GM21737 (cell line): ENCODE data around the gene RSBN1.
"Not testable (repeated sequence)": the region's sequence is repeated elsewhere in the genome, so short reads cannot be mapped to it uniquely, and the experiment has no call there.

Source experiments
- ATAC-seq: cut with Tn5 transposase; IDR thresholded peaks from one replicate; pipeline ENCODE4 v1.9.1; 2021; ENCODE audit warnings: mild to moderate bottlenecking, moderate library complexity; ENCODE audit not compliant: unreplicated experiment

The RSBN1 gene

DNA sequence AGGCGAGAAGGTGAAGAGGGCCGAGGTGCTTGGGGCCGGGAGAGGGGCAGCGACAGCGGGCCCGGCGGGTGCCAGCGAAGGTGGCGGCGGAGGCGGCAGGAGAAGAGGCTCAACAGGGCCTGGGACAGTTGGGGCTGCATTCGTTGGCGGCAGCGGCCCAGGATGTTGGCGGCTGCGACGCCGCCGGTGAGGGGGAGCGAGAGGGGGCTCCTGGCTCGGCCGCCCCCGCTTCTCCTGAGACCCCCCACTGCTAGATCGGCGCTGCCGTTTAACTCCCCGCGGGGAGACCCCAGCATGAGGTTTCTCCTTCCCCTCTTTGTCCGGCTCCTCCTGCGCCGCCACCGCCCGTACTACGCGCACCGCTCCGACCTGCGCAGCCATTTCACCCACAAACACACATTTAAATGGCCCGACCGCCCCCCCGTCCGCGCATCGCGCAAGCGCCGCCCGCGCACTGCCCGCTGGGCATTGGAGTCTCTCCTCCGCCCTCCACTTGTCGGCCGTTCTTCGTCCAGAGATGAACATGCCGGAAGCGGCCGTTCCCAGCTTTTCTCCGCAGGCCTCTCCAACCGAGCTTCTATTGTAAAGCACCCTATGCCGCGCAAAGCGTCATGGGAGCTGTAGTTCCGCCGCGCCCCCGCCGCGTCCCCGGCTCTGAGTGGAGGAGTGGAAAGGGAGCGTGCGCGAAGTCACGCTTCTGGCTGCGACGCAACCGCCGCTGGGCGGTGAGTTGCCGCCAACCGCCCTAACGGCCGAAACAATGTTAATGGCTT lies at the start of gene RSBN1:
TSS of gene RSBN1 (minus strand) at position 589 of the 773 bp plus-strand sequence. CDS start at position 525, 64 bp downstream.
- peak; percentile 93 for ATAC-seq

DNA sequence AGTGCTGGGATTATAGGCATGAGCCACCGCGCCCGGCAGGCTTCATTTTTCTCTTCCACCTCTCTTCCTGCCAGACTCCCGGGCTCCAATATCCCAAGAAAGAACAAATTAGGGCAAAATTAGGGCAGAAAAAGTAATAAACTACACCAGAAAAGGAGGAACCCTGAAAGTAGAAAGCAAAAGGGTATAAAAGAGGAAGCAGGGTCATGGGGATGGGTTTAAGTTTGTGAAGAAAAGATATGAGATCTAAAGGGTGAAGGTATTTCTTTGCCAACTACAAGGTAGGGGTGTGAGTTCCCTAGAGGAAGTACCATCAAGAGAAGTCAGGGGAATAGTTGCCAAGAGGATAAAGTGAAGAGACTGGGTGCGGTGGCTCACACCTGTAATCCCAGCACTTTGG lies 49.4 kb upstream of the RSBN1 start:
- ATAC-seq = no peak

DNA sequence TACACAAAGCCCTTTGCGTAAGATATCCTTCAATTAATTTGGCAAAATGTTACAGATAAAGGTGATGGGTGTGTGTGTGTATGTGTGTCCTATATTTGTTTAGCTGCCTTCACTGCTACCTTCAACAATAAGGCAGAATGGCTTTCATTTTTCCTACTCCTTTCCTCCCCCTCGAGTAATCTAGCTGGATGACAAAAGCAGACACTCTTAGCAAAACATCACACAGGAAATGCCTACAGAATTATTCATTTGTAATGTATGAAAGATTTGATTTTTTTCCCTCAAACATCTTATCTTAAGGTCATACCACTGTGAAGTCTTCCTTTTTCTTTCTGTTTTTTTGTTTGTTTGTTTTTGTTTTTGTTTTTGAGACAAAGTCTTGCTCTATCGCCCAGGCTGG lies 48.6 kb upstream of the RSBN1 start:
- ATAC-seq = no peak

DNA sequence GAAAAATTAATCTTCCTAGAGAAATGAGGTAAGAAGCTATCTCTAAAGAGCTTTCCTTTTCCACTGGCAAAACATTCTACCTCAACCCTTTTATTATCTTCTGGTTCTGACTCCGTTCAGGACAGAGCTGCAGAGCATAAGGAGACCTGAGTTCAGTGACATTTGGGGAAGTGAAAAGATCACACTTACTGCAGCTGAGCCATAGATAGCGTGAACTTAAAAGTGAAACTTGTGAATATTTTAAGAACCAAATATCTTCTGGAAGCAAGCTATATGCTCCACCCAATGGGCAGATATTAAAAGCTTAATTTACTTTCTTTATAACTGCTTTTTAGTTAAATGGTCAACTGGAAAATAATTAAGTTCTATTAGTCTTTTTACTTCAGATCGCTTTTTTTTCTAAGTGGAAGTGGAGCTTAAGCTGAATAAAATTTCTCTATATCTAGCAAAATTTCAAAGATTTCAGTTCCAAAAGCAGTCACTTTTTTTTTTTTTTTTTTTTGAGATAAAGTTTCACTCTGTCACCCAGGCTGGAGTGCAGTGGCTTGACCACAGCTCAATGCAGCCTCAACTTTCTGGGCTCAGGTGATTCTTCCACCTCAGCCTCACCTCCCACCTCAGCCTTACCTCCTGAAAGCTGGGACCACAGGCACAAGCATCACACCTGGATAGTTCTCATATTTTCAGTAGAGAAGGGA lies 47.4 kb upstream of the RSBN1 start:
- ATAC-seq = peak; percentile 81

DNA sequence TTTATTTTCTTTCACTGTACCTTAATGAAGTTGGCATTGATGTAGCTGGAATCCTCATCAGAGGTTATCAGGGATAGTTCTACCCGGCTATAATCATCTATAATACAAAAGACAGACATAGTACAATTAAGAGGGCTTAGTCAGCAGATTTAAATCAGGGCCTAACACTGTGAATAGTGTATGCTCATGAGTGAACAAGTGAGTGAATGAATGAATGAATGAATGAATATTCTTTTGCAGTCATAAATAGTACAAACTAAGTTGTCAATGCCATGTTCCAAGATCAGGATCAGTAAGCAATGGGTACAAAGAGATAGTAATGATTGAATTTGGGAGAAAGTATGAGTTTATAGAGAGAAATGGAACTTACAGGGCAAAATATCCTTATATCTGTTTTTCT lies 46.7 kb upstream of the RSBN1 start:
- no peak for ATAC-seq

DNA sequence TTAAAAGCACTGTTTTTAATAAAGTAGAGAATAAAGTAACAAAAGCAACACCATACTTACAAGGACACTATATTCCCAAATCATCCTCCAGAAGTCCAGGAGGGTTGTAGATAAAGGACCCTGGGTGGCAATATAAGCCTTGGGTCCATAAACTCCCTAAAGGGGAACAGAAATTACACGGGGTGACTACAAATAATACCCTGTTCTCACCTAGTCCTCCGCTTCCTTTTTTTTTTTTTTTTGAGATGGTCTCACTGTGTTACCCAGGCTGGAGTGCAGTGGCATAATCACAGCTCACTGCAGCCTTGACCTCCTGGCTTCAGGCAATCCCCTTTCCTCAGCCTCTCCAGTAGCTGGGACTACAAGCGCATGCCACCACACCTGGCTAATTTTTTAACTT lies 46.1 kb upstream of the RSBN1 start:
- no peak for ATAC-seq

DNA sequence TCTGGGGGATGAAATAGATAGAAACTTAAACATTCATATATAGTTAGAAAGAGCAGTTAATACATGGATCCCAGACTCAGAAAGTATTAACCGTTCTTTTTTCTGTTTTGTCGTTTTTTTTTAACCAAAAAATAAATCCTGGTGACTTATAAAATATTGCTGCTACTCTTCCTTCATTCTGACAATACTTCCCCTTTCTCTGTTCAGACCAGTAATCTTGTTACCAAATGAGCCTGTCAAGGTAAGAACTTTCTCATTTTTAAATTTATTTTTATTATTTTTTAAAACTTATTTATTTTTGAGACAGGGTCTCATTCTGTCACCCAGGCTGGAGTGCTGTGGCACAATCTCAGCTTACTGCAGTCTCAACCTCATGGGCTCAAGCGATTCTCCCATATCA lies 45.5 kb upstream of the RSBN1 start:
- no peak for ATAC-seq

DNA sequence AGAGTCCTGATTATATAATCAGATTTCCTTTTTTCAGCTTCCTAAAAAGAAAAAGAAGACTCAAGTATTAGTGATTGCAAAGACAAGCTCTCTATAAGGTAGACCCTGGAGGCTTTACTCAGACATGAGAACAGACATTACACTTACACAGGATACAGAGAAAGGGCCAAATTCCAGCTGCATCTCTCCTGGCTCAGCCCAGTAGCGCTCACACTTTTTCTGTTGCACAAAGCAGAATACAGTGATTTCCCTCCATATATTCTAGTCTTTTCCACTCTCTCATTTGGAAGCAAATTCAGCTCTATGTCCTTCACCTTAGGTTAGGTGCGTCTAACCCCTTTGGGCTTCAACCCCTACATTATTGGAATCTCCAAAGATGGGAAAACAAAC lies 44.1 kb upstream of the RSBN1 start:
- ATAC-seq = no peak

DNA sequence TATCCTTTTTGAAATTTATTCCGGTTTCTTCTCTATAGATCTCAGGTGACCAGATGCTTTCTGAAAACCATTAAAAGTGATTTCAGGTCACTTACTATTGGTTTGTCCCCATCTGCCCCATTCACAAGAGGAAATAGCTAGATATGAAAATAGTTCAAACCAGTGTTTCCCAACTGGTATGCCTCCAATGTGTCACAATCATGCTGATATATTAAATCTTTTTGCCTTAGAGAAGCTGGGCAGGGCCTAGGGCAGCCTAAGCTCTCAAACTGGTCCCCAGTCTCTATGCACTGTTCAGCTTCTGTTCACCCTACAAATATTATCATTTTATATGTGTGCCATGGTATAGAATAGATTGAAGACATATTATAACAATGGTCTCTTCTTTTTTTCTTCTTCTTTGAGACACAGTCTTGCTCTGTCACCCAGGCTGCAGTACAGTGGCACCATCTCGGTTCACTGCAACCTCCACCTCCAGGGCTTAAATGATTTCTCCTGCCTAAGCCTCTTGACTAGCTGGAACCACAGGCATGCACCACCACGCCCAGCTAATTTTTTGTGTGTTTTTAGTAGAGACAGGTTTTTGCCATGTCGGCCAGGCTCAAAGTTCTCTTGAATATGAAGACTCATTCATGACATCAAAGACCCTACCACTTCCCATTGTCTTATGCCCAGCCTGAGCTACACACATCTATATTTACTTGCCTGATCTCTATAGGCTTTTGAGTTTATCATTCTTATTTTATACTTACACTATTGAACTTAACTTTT lies 43.5 kb upstream of the RSBN1 start:
- ATAC-seq = no peak

DNA sequence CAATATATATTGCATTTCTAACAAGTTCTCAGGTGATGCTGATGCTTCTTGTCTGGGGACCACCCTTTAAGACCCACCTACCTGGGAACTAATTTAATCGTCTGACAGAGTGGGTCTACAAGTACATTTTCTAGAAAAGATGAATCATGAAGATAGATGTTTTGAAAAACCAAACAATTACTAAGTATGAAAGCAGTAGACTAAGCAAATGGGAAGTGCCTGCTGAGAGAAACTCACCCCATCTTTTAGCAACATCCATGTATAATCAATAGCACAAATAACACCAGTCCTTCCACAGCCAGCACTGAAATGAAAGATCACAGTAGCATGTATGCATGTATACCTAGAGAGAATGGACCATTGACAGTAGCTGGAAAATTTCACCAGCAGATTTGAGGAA lies 42.0 kb upstream of the RSBN1 start:
- no peak for ATAC-seq

DNA sequence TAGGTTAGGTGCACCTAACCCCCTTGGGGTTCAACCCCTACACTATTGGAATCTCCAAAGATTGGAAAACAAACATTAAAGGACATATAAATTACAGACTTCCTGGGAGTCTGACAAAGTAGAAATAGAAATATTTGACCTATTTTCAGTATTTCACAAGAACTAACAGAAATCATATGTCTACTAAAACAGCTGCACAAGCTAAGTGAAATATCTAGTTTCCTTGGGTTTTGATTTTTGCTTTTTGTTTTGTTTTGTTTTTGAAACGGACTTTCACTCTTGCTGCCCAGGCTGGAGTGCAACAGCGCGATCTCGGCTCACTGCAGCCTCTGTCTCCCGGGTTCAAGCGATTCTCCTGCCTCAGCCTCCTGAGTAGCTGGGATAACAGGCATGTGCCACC lies 40.4 kb upstream of the RSBN1 start:
- not testable (repeated sequence) for ATAC-seq

DNA sequence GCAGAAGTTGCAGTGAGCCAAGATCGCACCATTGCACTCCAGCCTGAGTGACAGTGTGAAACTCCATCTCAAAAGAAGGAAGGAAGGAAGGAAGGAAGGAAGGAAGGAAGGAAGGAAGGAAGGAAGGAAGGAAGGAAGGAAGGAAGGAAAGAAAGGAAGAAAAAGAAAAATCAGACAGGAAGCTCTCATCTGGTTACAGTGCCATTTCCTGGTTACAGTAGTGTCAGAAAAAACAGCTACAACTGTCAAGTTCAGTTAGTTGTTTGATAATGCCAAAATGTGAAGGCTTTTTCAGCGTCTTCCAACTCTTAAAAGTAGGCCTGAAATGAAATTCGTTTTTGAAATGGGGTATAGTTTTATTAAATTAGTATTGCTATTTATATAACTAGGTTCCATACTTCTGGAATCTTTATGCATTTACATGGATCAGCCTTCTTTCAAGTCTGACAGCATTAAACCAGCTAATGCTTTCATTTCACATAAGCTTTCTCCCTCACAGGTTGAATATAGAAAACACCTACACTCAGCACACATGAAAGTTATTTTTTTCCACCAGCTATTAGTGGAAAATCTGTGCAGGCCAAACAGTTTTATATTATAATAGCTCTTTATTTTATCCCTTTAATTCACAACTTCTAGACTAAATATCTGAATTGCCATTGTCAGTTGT lies 38.0 kb upstream of the RSBN1 start:
- no peak for ATAC-seq

DNA sequence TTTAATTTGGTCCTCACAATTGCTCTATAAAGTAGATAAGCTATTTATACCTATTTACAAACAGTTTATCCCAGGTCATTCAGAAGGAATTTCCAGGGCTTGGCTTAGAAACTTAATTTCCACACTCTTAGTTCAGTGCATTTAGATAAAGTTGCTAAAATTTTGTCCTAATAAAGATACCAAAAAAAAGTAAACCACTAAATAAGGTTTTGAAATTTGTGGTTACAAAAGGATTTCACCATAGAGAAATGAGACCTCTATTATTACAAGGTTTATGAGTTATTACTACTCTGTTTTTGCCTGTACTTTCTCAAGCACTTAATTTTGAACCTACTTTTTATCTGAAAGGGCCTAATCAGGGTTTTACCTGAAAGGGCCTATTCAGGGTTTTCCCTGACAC lies 36.8 kb upstream of the RSBN1 start:
- no peak for ATAC-seq

DNA sequence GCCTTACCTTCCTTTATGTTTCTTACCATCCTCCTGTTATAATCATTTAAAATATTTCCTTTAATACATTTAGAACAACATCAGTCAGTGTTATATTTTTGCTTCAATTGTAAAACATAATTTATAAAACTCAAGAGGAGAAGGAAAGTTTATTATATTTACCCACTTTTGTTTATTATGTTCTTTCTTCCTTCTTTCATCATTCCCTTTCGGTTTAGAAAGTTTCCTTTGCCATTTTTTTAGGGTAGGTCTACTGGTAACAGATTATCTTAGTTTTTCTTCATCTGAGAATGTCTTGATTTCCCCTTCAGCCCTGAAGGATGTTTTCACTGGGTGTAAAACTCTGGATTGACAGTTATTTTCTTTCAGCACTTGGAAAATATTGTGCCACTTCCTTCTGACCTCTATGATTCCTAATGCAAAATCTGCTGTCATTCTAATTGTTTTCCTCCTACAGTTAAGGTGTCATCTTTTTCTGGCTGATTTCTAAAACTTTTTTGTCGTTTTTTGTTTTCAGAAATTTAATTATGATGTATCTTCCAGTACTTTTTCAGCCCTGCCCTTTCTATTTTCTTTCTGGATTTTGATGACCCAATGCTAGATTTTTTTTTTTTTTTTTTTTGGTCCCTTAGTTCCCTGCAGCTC lies 34.2 kb upstream of the RSBN1 start:
- ATAC-seq = no peak

DNA sequence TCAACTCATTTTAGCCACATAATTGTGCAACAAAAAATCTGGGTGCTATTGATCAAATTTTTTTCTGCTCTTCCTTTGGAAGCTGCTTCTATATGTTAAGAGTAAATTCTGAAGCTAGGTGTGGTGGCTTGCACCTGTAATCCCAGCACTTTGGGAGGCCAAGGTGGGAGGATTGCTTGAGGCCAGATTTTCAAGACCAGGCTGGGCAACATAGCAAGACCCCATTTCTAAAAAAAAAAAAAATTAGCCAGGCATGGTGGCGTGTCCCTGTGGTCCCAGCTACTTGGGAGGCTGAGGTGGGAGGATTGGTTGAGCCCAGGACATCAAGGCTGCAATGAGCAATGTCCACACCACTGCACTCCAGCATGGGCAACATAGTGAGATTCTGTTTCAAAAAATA lies 24.3 kb upstream of the RSBN1 start:
- no peak for ATAC-seq

DNA sequence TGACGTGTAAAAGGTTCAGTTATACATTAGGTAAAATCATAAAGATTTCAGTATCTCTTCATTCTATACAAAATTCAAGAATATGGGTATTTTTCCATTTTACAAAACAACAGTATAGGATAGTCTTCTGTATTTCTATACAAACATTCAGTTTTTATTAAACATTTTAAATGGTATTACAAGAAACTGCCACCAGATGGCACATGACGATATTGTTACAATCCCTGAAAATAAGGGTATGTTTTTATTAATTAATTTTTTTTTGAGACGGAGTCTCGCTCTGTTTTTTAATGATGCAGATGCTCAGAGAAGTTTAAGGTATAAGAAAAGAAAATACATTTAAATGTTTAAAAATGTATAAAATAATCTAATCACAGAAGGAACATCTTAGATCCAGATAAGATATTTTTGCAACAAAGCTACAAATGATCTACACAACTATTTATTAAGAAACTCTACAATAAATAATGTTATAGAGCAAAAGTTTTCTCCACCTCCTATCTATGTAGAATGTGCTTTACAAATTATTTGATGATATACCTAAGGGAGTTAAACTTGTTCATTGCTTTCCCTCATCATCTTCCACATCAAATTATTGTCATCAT lies 23.5 kb upstream of the RSBN1 start:
- no peak for ATAC-seq

DNA sequence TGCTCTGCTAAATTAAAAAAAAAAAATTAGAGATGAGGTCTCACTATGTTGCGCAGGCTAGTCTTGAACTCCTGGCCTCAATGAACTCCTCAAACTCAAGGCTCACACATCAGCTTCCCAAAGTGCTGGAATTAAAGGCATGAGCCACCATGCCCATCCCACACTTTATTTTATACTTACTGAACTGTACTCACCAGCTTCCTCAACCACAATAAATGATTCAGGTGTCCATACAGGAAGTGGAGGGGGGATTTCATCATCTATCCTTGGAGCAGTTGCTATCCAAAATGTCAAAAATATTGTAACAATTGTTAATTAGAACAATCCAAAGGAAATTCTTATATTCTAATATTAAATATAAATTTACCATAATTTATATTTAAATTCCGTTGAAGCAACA lies 22.4 kb upstream of the RSBN1 start:
- no peak for ATAC-seq

DNA sequence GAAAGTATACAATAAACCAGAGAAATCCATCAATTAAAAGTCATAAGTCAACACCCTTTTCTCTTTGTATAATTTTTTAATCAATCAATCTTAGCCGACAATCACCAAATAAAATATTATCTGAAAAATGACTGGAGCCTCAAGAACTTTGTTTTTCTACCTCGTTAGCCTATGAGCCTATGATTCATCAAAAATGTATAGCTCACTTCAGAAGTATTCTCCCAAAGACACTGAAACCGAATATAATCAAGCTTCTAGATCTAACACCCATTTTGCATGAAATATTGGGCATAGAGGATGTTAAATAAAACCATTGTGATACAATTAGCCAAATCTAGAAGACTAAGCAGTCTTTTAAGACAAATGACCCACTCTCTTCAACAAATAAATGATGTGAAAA lies 17.8 kb upstream of the RSBN1 start:
- ATAC-seq = no peak

DNA sequence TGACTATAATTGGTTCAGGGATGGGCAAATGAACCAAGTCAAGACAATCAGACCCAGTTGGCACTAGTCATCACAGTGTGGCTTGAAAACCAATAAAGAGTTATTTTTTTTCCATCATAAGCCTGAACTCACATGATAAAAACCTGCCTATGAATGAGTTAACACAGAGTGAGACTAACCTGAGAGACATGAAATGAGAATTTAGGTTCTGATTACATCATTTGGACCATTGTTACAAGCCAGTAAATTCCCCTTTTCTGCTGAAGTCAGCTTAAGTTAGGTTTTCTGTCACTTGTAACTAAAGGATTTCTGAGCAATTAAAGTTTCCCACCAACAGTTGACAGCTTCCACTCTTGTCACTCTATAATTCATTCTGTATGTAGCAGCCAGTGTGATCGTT lies 9.6 kb upstream of the RSBN1 start:
- ATAC-seq = no peak

DNA sequence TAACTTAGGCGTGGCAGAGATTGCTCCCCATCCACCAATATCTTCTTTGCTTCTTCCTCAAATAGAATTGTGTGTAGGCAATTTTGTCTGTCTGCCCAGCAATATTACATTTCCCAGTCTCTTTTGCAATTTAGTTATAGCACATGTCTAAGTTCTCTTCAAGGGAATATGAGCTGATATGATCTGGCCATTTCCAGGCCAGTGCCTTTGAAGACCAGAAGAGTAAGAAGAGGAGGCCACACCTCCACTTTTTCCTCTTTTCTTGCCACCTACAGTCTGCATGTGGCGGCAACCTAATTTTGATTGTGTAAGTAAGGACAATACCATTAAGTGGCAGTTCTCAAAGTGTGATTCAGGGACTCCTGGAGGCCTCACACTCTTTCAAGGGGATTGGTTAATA lies 6.3 kb upstream of the RSBN1 start:
- no peak for ATAC-seq
